ENCODE results near the gene CENPE.

CENPE gene

DNA sequence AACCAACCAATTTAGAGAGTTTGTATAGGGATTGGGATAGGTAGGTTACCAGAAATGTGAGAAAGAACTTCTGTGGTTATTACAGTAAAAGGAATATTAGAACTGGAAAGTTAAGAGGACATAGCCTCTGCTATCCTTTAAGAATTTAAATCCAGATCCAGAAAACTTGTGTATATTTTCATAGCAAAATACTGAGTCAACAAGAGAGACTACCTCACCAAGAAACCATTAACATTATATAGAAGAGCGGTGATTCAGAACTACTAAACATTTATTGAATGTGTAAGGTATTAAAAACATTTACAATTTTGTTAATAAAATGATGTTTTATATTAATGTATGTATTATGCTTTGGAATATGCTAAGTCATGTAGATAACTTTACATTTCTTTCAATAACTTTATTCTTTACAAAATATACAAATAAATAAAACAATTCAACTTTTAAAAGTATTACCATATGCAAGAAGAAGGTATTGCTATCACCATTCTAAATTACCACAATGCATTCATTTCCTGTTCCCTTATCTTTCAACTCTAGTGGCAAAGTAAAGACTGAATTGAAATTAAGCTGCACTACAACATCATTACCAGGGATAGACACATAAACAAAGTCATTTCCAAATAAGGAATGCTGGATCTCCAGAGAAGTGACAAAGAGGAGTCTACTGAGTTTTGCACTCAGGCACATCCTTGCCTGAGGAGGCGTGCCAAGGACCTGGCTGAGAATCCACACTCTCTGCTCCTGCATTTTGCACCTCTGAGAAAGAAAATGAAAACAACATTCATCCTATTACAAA is 92.4 kb downstream of the CENPE start:
- peaks cover 4% of the 10 kb centered on the region for H3K4me1 Mint-ChIP-seq
- H3K27ac Mint-ChIP-seq, result no peak overlapping the region
- H3K27me3 Mint-ChIP-seq, result no peaks in the 10 kb centered on the region
- H3K36me3 Mint-ChIP-seq, result peaks cover 44% of the 10 kb centered on the region
- CTCF ChIA-PET, result no interaction called here
- H3K4me3 Mint-ChIP-seq, result no peak overlapping the region
- DNase-seq, result no peak
- no peaks in the 10 kb centered on the region for H3K9me3 Mint-ChIP-seq

GRCh38 chr4:103104886-103105285 is 93.3 kb downstream of the CENPE start:
- Mint-ChIP-seq H3K27ac (no peak overlapping the region), H3K36me3 (peaks cover 36% of the 10 kb centered on the region), H3K4me1 (peaks cover 4% of the 10 kb centered on the region), H3K4me3 (no peak overlapping the region), H3K27me3 (no peaks in the 10 kb centered on the region), H3K9me3 (no peaks in the 10 kb centered on the region)
- no peak for DNase-seq
- CTCF ChIA-PET, result no interaction called here

DNA sequence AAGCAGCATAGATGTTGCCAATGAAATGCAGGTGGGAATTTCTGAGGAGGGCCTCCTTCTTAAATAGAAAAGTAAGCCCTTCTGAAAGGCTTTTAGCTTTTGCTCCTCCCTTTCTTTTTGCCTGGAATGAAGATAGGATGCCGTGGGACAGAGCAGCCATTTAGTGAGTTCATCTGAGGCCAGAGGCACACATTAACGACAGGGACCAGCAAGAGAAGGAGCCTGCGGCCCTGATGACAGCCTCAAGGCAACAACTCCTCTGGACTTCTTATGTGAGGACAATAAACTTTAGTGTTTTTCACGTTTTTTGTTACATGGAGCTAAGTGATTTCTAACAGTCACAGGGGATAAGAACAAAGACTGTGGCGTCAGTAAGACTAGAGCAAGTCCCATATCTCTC is 97.5 kb downstream of the CENPE start:
- Mint-ChIP-seq H3K27me3 (no peaks in the 10 kb centered on the region), H3K4me3 (no peak overlapping the region), H3K9me3 (no peaks in the 10 kb centered on the region), H3K36me3 (peaks cover 4% of the 10 kb centered on the region), H3K4me1 (peaks cover 23% of the 10 kb centered on the region), H3K27ac (no peak overlapping the region)
- DNase-seq, result no peak
- CTCF ChIA-PET, result interaction anchor here (1.0 to 3.0 kb wide), 7 partner anchors 10 to 758 kb away, joined by 3 to 31 read pairs (median 4); no protein-coding TSS in a partner anchor

DNA sequence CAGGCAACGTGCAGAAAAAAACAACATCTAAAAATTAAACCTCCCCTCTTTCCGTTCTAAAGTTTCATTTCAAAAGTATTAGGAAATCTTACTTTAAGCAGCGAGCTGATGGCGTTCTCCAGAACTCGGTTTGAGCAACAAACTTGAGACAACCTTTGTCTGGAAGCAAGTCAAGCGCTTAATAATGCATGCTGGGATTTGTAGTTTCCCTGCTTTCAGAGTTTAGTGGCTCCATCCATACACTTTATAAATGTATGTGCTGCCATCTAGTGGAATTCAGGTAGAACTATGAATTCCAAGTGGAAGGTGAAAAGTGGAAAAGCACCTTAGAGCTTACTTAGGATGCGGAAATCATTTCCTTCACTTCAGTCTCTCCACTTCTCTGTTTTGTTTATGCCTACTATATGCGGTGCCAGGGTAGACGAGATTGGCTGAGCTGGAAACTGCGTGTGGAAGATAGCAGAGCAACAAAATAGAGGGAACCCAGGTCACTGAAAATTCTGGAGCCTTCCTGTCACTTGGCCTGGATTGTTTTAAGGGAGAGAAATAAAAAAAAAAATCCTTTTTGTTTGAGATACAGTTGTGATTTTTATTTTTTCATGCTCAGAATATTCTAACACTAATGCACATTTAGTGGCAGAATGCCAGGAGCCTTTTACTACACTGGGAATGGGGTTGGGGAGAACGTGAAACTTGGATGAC is 98.3 kb downstream of the CENPE start, which contains the start of gene BDH2:
BDH2 (minus strand) TSS at position 144 of the 702 bp plus-strand sequence. CDS start 3,580 bp downstream, outside the sequence.
- DNase-seq, result peak; percentile 54
- Mint-ChIP-seq H3K36me3 (peaks cover 1% of the 10 kb centered on the region), H3K9me3 (no peaks in the 10 kb centered on the region), H3K4me1 (peaks cover 23% of the 10 kb centered on the region), H3K27me3 (no peaks in the 10 kb centered on the region), H3K27ac (peak within 1 kb of the TSS; percentile 78), H3K4me3 (peak within 1 kb of the TSS; percentile 78)
- CTCF ChIA-PET, result interaction anchor here (0.7 to 3.0 kb wide), 19 partner anchors 9 to 479 kb away, joined by 3 to 31 read pairs (median 4); partner anchors contain the start of gene SLC9B1

DNA sequence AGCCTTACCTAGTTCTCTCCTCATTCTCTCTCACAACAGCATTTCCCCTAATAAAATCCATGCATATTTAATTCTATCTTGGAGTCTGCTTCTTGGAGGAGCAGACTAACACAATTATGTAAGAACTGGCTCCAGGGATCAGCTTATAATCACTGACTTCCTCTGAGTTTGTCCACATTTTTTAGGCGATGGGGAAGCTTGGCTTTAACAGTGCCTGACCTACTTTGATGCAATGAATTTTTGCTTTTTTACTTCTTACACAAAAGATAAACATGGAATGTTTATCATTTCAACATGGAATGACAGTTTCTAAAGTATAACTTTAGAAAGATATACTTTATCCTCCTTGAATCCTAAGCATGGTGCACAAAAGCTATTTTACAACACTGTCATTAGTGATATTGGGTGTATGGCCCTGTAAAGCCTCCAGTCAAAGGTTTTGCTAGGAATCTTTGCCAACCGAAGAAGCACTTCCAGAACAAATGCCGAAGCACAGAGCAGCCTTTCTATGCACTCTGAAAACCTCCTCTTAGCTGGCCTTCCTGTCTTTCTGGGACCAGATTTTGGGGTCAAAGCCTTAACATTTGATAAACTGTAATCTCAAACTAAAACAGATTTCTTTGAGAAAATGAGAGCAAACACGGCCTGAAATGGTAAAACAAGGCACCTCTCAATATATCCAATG is 99.2 kb downstream of the CENPE start:
- H3K4me1 Mint-ChIP-seq, result peaks cover 23% of the 10 kb centered on the region
- peaks cover 1% of the 10 kb centered on the region for H3K36me3 Mint-ChIP-seq
- no peak for DNase-seq
- CTCF ChIA-PET, result interaction anchor here (0.5 to 3.0 kb wide), 18 partner anchors 8 to 466 kb away, joined by 3 to 31 read pairs (median 4); partner anchors contain the start of gene SLC9B1
- H3K27ac Mint-ChIP-seq, result peak overlapping the region; percentile 78
- no peaks in the 10 kb centered on the region for H3K9me3 Mint-ChIP-seq
- H3K27me3 Mint-ChIP-seq, result no peaks in the 10 kb centered on the region
- peak overlapping the region; percentile 78 for H3K4me3 Mint-ChIP-seq

GRCh38 chr4:103098341-103098740 is 99.8 kb downstream of the CENPE start:
- CTCF ChIA-PET, result interaction anchor here (0.6 to 1.3 kb wide), 3 partner anchors 9 to 428 kb away, joined by 3 to 5 read pairs (median 4); no protein-coding TSS in a partner anchor
- DNase-seq, result no peak
- Mint-ChIP-seq H3K9me3 (no peaks in the 10 kb centered on the region), H3K27me3 (no peaks in the 10 kb centered on the region), H3K4me3 (peak overlapping the region; percentile 78), H3K36me3 (no peaks in the 10 kb centered on the region), H3K27ac (no peak overlapping the region), H3K4me1 (peaks cover 23% of the 10 kb centered on the region)

- H3K27me3 Mint-ChIP-seq, result no peaks in the 10 kb centered on the region
- no peaks in the 10 kb centered on the region for H3K36me3 Mint-ChIP-seq
- peaks cover 35% of the 10 kb centered on the region for H3K4me1 Mint-ChIP-seq
- no peak for DNase-seq
- no peaks in the 10 kb centered on the region for H3K9me3 Mint-ChIP-seq
- CTCF ChIA-PET, result no interaction called here
- no peak overlapping the region for H3K4me3 Mint-ChIP-seq
- no peak overlapping the region for H3K27ac Mint-ChIP-seq
Observed at GRCh38 chr4:103097112-103097511, 101.0 kb downstream of the CENPE start.

DNA sequence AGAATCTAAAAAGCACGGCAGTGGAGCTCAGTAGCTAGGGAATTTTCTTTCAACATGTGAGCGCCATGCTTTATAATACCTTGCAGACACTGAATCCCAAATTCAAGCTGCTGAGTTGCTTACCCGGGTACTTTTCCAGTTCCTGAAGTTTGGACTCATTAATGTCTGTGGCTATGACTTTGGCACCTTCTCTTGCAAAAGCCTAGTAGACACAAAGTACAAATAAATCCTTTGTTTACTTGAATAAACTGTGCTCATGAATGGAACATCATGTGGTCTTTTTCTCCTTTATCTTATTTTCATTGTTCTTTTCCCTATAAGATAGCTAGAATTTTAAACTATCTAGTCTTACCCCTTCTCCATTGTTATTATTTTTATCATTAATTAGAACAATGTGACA is 103.1 kb downstream of the CENPE start:
- Mint-ChIP-seq H3K9me3 (no peaks in the 10 kb centered on the region), H3K4me1 (peaks cover 42% of the 10 kb centered on the region), H3K36me3 (peaks cover 7% of the 10 kb centered on the region), H3K4me3 (no peak overlapping the region), H3K27me3 (no peaks in the 10 kb centered on the region), H3K27ac (no peak overlapping the region)
- CTCF ChIA-PET, result interaction anchor here (1.8 to 7.4 kb wide), 2 partner anchors 51 to 474 kb away, joined by 4 to 62 read pairs; no protein-coding TSS in a partner anchor
- DNase-seq, result no peak

DNA sequence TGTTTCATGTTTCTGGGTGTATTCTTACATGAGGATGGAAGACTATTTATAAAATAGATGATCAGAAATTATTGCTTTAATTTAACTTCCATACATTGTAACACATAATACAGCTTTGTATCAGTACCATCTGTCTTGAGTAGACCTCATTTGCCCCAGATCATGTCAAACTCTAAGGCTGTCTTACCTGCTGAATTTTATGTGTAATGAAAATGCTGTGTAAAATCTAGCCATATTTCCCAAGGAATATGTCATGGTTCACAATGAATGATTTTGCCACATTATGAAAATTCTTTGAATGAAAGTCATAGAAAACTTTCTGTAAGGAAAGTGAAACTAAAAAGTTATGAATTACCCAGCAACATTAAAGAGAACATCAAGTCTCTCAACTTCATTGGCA is 105.9 kb downstream of the CENPE start:
- peak overlapping the region; percentile 81 for H3K27ac Mint-ChIP-seq
- DNase-seq, result no peak
- peaks cover 23% of the 10 kb centered on the region for H3K4me1 Mint-ChIP-seq
- CTCF ChIA-PET, result interaction anchor here (0.7 to 7.4 kb wide), 18 partner anchors 8 to 664 kb away, joined by 3 to 62 read pairs (median 5); partner anchors contain the start of genes BDH2 and SLC9B2
- H3K9me3 Mint-ChIP-seq, result no peaks in the 10 kb centered on the region
- peak overlapping the region; percentile 43 for H3K4me3 Mint-ChIP-seq
- no peaks in the 10 kb centered on the region for H3K27me3 Mint-ChIP-seq
- H3K36me3 Mint-ChIP-seq, result peaks cover 13% of the 10 kb centered on the region

GRCh38 chr4:103091601-103092223 is 106.4 kb downstream of the CENPE start:
- Mint-ChIP-seq H3K36me3 (peaks cover 16% of the 10 kb centered on the region), H3K4me3 (no peak overlapping the region), H3K9me3 (no peaks in the 10 kb centered on the region), H3K27me3 (no peaks in the 10 kb centered on the region), H3K27ac (peak overlapping the region; percentile 81), H3K4me1 (peaks cover 23% of the 10 kb centered on the region)
- peak; percentile 65 for DNase-seq
- CTCF ChIA-PET, result interaction anchor here (0.7 to 7.4 kb wide), 24 partner anchors 9 to 664 kb away, joined by 3 to 62 read pairs (median 5); partner anchors contain the start of genes BDH2 and SLC9B2

DNA sequence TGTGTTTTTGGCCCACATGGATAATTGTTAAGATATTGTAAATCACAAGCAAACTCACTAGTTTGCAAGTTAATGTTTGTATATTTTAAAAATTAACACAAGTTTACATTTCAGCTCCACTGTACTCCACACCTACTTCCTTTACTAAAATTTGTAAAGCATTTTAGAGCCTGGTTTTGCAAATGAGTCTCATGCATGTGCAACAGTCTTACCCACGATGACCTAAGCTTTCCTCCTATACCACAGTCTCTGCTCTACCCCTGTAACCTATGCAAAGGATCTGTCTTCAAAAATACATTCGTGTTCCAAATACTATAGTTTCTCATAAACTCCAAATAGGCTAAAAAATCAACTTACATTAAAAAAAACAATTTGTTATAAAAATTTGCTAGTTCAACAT is 108.7 kb downstream of the CENPE start:
- no peak for DNase-seq
- Mint-ChIP-seq H3K27ac (no peak overlapping the region), H3K4me1 (peaks cover 23% of the 10 kb centered on the region), H3K4me3 (no peak overlapping the region), H3K9me3 (no peaks in the 10 kb centered on the region), H3K27me3 (no peaks in the 10 kb centered on the region), H3K36me3 (peaks cover 24% of the 10 kb centered on the region)
- CTCF ChIA-PET, result interaction anchor here (0.6 to 7.4 kb wide), 9 partner anchors 9 to 461 kb away, joined by 3 to 62 read pairs (median 4); partner anchors contain the start of genes BDH2 and SLC9B2

DNA sequence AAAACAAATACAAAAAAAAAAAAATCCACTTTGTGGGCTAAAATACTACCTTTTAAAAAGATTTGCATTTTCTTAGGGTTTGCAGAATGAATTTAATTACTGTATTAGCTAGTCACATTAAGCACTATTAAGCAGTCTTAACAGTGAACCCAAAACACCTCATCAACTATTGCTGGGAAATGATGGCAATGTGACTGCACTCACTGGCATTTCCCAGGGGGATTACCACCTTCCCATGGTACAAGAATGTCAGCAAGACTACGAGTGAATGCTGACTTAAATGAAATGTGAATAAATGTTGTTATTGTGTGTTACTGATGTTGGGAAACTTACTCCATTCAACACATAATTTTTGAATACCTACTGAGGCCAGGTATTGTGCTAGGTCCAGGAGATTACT is 111.6 kb downstream of the CENPE start:
- Mint-ChIP-seq H3K9me3 (no peaks in the 10 kb centered on the region), H3K36me3 (peaks cover 30% of the 10 kb centered on the region), H3K27ac (no peak overlapping the region), H3K27me3 (no peaks in the 10 kb centered on the region), H3K4me1 (peaks cover 5% of the 10 kb centered on the region), H3K4me3 (no peak overlapping the region)
- CTCF ChIA-PET, result no interaction called here
- no peak for DNase-seq

- Mint-ChIP-seq H3K4me3 (no peak overlapping the region), H3K4me1 (peaks cover 3% of the 10 kb centered on the region), H3K9me3 (no peaks in the 10 kb centered on the region), H3K27ac (no peak overlapping the region), H3K27me3 (no peaks in the 10 kb centered on the region), H3K36me3 (peaks cover 30% of the 10 kb centered on the region)
- CTCF ChIA-PET, result no interaction called here
- DNase-seq, result no peak
Observed at GRCh38 chr4:103085555-103086196, 112.5 kb downstream of the CENPE start.
